Activated T-helper 17 cell treated with anti-CD3 and anti-CD28 coated beads, Interleukin-2, amount 50 U/mL, for 72 hours (primary cell): ENCODE results near the gene CACNA1C. TPM values are rescaled to one million over a fixed set of nuclear protein-coding genes. Genes with fewer than 3 reads are reported as not detected.

ENCODE experiments used
- ATAC-seq: fragments of 150-1000 bp; cut with Tn5 transposase; replicated peaks from 2 replicates; pipeline ENCODE4 v1.10.0; 2021; ENCODE audit warnings: mild to moderate bottlenecking, moderate library complexity
- H3K27ac Mint-ChIP-seq: one replicate; pipeline ENCODE4 v1.8.0; 2022; ENCODE audit warnings: mixed read lengths
- H3K27me3 Mint-ChIP-seq: one replicate; pipeline ENCODE4 v1.8.0; 2022; ENCODE audit warnings: mixed read lengths
- H3K36me3 Mint-ChIP-seq: one replicate; pipeline ENCODE4 v1.8.0; 2022; ENCODE audit warnings: low read depth, mild to moderate bottlenecking, mixed read lengths
- H3K4me1 Mint-ChIP-seq: one replicate; pipeline ENCODE4 v1.8.0; 2022; ENCODE audit warnings: mixed read lengths
- H3K4me3 Mint-ChIP-seq: one replicate; pipeline ENCODE4 v1.8.0; 2022; ENCODE audit warnings: mild to moderate bottlenecking, mixed read lengths
- H3K9me3 Mint-ChIP-seq: one replicate; pipeline ENCODE4 v1.8.0; 2022; ENCODE audit warnings: mixed read lengths
- total RNA-seq, 2 donors: library from RNA; stranded (reverse); gene quantifications; one replicate each; pipeline ENCODE4 v1.2.3, GENCODE V29; 2022

CACNA1C gene
- total RNA-seq, 2 donors from 2014 or later, result 0.04 to 0.21 TPM

GRCh38 chr12:2501464-2502191, 448.8 kb downstream of the CACNA1C start:
- Mint-ChIP-seq H3K9me3 (no peaks in the 10 kb centered on the region), H3K27me3 (peaks cover 28% of the 10 kb centered on the region), H3K36me3 (no peaks in the 10 kb centered on the region), H3K27ac (no peak overlapping the region), H3K4me1 (no peaks in the 10 kb centered on the region), H3K4me3 (no peak overlapping the region)
- no peak for ATAC-seq

- ATAC-seq, result no peak
- H3K36me3 Mint-ChIP-seq, result no peaks in the 10 kb centered on the region
- no peak overlapping the region for H3K4me3 Mint-ChIP-seq
- H3K4me1 Mint-ChIP-seq, result no peaks in the 10 kb centered on the region
- H3K27me3 Mint-ChIP-seq, result peaks cover 25% of the 10 kb centered on the region
- no peaks in the 10 kb centered on the region for H3K9me3 Mint-ChIP-seq
- no peak overlapping the region for H3K27ac Mint-ChIP-seq
These were observed 450.2 kb downstream of the CACNA1C start for GRCh38 chr12:2503036-2503435.

GRCh38 chr12:2503762-2504161, 451.0 kb downstream of the CACNA1C start:
- Mint-ChIP-seq H3K4me3 (no peak overlapping the region), H3K27me3 (peaks cover 21% of the 10 kb centered on the region), H3K9me3 (no peaks in the 10 kb centered on the region), H3K4me1 (no peaks in the 10 kb centered on the region), H3K36me3 (no peaks in the 10 kb centered on the region), H3K27ac (no peak overlapping the region)
- ATAC-seq, result no peak

- H3K27ac Mint-ChIP-seq, result no peak overlapping the region
- no peaks in the 10 kb centered on the region for H3K9me3 Mint-ChIP-seq
- ATAC-seq, result no peak
- H3K27me3 Mint-ChIP-seq, result peaks cover 21% of the 10 kb centered on the region
- H3K4me3 Mint-ChIP-seq, result no peak overlapping the region
- no peaks in the 10 kb centered on the region for H3K36me3 Mint-ChIP-seq
- H3K4me1 Mint-ChIP-seq, result no peaks in the 10 kb centered on the region
These were observed 451.8 kb downstream of the CACNA1C start for GRCh38 chr12:2504577-2504976.

- Mint-ChIP-seq H3K9me3 (no peaks in the 10 kb centered on the region), H3K4me1 (no peaks in the 10 kb centered on the region), H3K27ac (no peak overlapping the region), H3K36me3 (no peaks in the 10 kb centered on the region), H3K27me3 (peaks cover 11% of the 10 kb centered on the region), H3K4me3 (no peak overlapping the region)
- ATAC-seq, result no peak
These were observed 455.0 kb downstream of the CACNA1C start for GRCh38 chr12:2507814-2508213.

- H3K9me3 Mint-ChIP-seq, result no peaks in the 10 kb centered on the region
- ATAC-seq, result no peak
- H3K27ac Mint-ChIP-seq, result no peak overlapping the region
- H3K27me3 Mint-ChIP-seq, result peaks cover 12% of the 10 kb centered on the region
- H3K4me1 Mint-ChIP-seq, result no peaks in the 10 kb centered on the region
- H3K4me3 Mint-ChIP-seq, result no peak overlapping the region
- H3K36me3 Mint-ChIP-seq, result no peaks in the 10 kb centered on the region
These were observed 456.4 kb downstream of the CACNA1C start for GRCh38 chr12:2509137-2509536.

GRCh38 chr12:2510045-2510444, 457.3 kb downstream of the CACNA1C start:
- Mint-ChIP-seq H3K27me3 (peaks cover 11% of the 10 kb centered on the region), H3K4me3 (no peak overlapping the region), H3K4me1 (no peaks in the 10 kb centered on the region), H3K36me3 (no peaks in the 10 kb centered on the region), H3K27ac (no peak overlapping the region), H3K9me3 (no peaks in the 10 kb centered on the region)
- no peak for ATAC-seq

- H3K9me3 Mint-ChIP-seq, result no peaks in the 10 kb centered on the region
- peaks cover 20% of the 10 kb centered on the region for H3K27me3 Mint-ChIP-seq
- no peak overlapping the region for H3K27ac Mint-ChIP-seq
- no peaks in the 10 kb centered on the region for H3K4me1 Mint-ChIP-seq
- H3K36me3 Mint-ChIP-seq, result no peaks in the 10 kb centered on the region
- no peak overlapping the region for H3K4me3 Mint-ChIP-seq
- peak; percentile 26 for ATAC-seq
These were observed 460.6 kb downstream of the CACNA1C start for GRCh38 chr12:2513141-2514037.

- Mint-ChIP-seq H3K27ac (no peak overlapping the region), H3K9me3 (no peaks in the 10 kb centered on the region), H3K4me1 (no peaks in the 10 kb centered on the region), H3K36me3 (no peaks in the 10 kb centered on the region), H3K27me3 (peaks cover 20% of the 10 kb centered on the region), H3K4me3 (no peak overlapping the region)
- ATAC-seq, result no peak
These were observed 461.2 kb downstream of the CACNA1C start for GRCh38 chr12:2514038-2514340.

GRCh38 chr12:2520722-2521246, 468.0 kb downstream of the CACNA1C start:
- Mint-ChIP-seq H3K27me3 (peaks cover 20% of the 10 kb centered on the region), H3K27ac (no peak overlapping the region), H3K9me3 (peaks cover 3% of the 10 kb centered on the region), H3K4me3 (no peak overlapping the region), H3K36me3 (no peaks in the 10 kb centered on the region), H3K4me1 (no peaks in the 10 kb centered on the region)
- no peak for ATAC-seq

- ATAC-seq, result no peak
These were observed 470.5 kb downstream of the CACNA1C start for GRCh38 chr12:2523317-2523716.

GRCh38 chr12:2523844-2524243, 471.1 kb downstream of the CACNA1C start:
- Mint-ChIP-seq H3K4me1 (no peaks in the 10 kb centered on the region), H3K27ac (no peak overlapping the region), H3K4me3 (no peak overlapping the region), H3K27me3 (peaks cover 11% of the 10 kb centered on the region), H3K36me3 (no peaks in the 10 kb centered on the region), H3K9me3 (peaks cover 3% of the 10 kb centered on the region)
- ATAC-seq, result no peak

More at GRCh38 chr12:2523317-2523716, 470.5 kb downstream of the CACNA1C start:
- no peak overlapping the region for H3K27ac Mint-ChIP-seq
- no peak overlapping the region for H3K4me3 Mint-ChIP-seq
- peaks cover 11% of the 10 kb centered on the region for H3K27me3 Mint-ChIP-seq
- H3K9me3 Mint-ChIP-seq, result peaks cover 3% of the 10 kb centered on the region
- H3K36me3 Mint-ChIP-seq, result no peaks in the 10 kb centered on the region
- H3K4me1 Mint-ChIP-seq, result no peaks in the 10 kb centered on the region

GRCh38 chr12:2526371-2526770, 473.6 kb downstream of the CACNA1C start:
- Mint-ChIP-seq H3K27me3 (peaks cover 11% of the 10 kb centered on the region), H3K9me3 (peaks cover 3% of the 10 kb centered on the region), H3K4me3 (no peak overlapping the region), H3K4me1 (no peaks in the 10 kb centered on the region), H3K27ac (no peak overlapping the region), H3K36me3 (no peaks in the 10 kb centered on the region)
- ATAC-seq, result no peak

GRCh38 chr12:2528001-2528400, 475.2 kb downstream of the CACNA1C start:
- ATAC-seq, result no peak
- Mint-ChIP-seq H3K27ac (no peak overlapping the region), H3K27me3 (peaks cover 9% of the 10 kb centered on the region), H3K4me3 (no peak overlapping the region), H3K9me3 (no peaks in the 10 kb centered on the region), H3K4me1 (no peaks in the 10 kb centered on the region), H3K36me3 (no peaks in the 10 kb centered on the region)

GRCh38 chr12:2529807-2530206, 477.0 kb downstream of the CACNA1C start:
- Mint-ChIP-seq H3K36me3 (no peaks in the 10 kb centered on the region), H3K4me3 (no peak overlapping the region), H3K4me1 (no peaks in the 10 kb centered on the region), H3K9me3 (no peaks in the 10 kb centered on the region), H3K27me3 (peaks cover 5% of the 10 kb centered on the region), H3K27ac (no peak overlapping the region)
- ATAC-seq, result no peak
